OCI-LY3 (cell line): ENCODE measurements around the gene PEAK1.

ENCODE experiments used
- EZH2phosphoT487 ChIP-seq: fragments of 200-600 bp; shearing (Covaris generic); IDR thresholded peaks from 2 replicates; pipeline ENCODE4 v1.6.1; 2018; ENCODE audit warnings: antibody characterized with exemption, mixed run types, low read depth
- TF ChIP-seq, protein P1 (sequence below): fragments of 200-600, 300-600 bp; sonication (generic); IDR thresholded peaks from 2 replicates; pipeline ENCODE4 v1.5.1; 2014; ENCODE audit warnings: antibody characterized with exemption, low read length, low read depth

DNA sequence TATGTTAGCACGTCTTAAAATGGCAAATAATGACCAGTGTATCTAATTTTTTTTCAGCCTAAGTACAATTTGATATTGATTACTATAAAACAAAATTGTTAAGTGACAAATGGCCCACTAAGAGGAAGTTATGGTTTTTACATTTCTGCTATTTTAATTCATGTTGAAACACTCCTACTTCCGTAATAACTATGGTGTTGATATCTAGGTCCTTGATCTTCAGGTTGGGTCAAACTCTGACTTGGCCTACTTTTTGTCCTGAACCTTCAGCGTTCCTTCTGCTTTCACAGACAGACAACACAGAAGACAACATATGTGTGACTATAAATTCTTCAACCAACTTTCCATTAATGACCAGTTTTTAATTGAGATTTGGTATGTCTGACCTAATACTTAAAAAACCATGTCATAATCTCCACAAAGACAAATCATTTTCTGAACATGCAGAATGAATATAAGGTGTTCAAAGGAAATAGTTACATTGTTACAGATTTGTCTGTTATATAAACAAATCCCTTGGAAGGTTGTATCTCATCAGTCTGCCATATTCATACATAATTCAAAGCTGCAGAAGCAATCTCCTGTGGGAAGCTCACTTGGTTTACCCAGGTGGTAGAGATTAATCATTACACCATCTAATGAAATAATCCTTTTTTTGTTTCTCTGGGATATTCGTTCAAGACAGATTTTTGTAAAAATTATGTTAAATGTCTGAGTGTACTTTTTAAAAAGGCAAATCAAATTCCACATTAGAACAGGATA, 256.9 kb downstream of the PEAK1 start:
- TF ChIP-seq, protein P1, sequence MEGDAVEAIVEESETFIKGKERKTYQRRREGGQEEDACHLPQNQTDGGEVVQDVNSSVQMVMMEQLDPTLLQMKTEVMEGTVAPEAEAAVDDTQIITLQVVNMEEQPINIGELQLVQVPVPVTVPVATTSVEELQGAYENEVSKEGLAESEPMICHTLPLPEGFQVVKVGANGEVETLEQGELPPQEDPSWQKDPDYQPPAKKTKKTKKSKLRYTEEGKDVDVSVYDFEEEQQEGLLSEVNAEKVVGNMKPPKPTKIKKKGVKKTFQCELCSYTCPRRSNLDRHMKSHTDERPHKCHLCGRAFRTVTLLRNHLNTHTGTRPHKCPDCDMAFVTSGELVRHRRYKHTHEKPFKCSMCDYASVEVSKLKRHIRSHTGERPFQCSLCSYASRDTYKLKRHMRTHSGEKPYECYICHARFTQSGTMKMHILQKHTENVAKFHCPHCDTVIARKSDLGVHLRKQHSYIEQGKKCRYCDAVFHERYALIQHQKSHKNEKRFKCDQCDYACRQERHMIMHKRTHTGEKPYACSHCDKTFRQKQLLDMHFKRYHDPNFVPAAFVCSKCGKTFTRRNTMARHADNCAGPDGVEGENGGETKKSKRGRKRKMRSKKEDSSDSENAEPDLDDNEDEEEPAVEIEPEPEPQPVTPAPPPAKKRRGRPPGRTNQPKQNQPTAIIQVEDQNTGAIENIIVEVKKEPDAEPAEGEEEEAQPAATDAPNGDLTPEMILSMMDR = no peak
- TF ChIP-seq EZH2phosphoT487 = no peak
